Loucy (cell line): ENCODE measurements around the gene KRT74.

Source experiments
- H2AFZ ChIP-seq: fragments of 200-600 bp; sonication (generic); 2 replicates; pipeline ENCODE4 v1.6.0; 2016; ENCODE audit warnings: antibody characterized with exemption, mild to moderate bottlenecking, low read length, moderate library complexity
- H3F3A ChIP-seq: fragments of 200-600 bp; 2 replicates; pipeline ENCODE4 v1.6.0; 2016; ENCODE audit warnings: antibody characterized with exemption, low read depth, mild to moderate bottlenecking
- H3K27me3 ChIP-seq: fragments of 200-600 bp; sonication (generic); 2 replicates; pipeline ENCODE4 v1.6.1; 2014; ENCODE audit warnings: low read length, mild to moderate bottlenecking; ENCODE audit not compliant: insufficient read depth, poor library complexity, severe bottlenecking
- H3K36me3 ChIP-seq: fragments of 200-600 bp; sonication (generic); 2 replicates; pipeline ENCODE4 v1.6.1; 2016; ENCODE audit warnings: low read length; ENCODE audit not compliant: insufficient read depth
- H3K4me1 ChIP-seq: fragments of 200-600 bp; sonication (generic); 2 replicates; pipeline ENCODE4 v1.5.1; 2014; ENCODE audit warnings: low read length, mild to moderate bottlenecking; ENCODE audit not compliant: insufficient read depth, poor library complexity, severe bottlenecking
- H3K4me2 ChIP-seq: fragments of 200-600 bp; sonication (generic); 2 replicates; pipeline ENCODE4 v1.6.0; 2014; ENCODE audit warnings: antibody characterized with exemption, low read length, low read depth, mild to moderate bottlenecking; ENCODE audit not compliant: poor library complexity, severe bottlenecking
- H3K4me3 ChIP-seq: fragments of 200-600 bp; sonication (generic); 2 replicates; pipeline ENCODE4 v1.5.1; 2014; ENCODE audit warnings: low read length, mild to moderate bottlenecking, mixed read lengths; ENCODE audit not compliant: poor library complexity, severe bottlenecking
- H3K79me2 ChIP-seq: fragments of 200-600 bp; sonication (generic); 2 replicates; pipeline ENCODE4 v1.6.1; 2014; ENCODE audit warnings: low read length; ENCODE audit not compliant: insufficient read depth
- H3K9ac ChIP-seq: fragments of 200-600 bp; sonication (generic); 2 replicates; pipeline ENCODE4 v1.6.0; 2014; ENCODE audit warnings: mild to moderate bottlenecking, low read depth, low read length, moderate library complexity; ENCODE audit not compliant: poor library complexity, severe bottlenecking
- H3K9me2 ChIP-seq: fragments of 200-600 bp; sonication (generic); replicated peaks from 2 replicates; pipeline ENCODE4 v1.6.1; 2016; ENCODE audit warnings: low read depth, low read length, mixed read lengths
- H3K9me3 ChIP-seq: fragments of 200-600 bp; sonication (generic); 2 replicates; pipeline ENCODE4 v1.6.1; 2014; ENCODE audit warnings: mild to moderate bottlenecking, antibody characterized with exemption, low read length, low read depth; ENCODE audit not compliant: insufficient read depth
- H4K20me1 ChIP-seq: fragments of 200-600 bp; sonication (generic); 2 replicates; pipeline ENCODE4 v1.6.0; 2014; ENCODE audit warnings: antibody characterized with exemption, low read length, mild to moderate bottlenecking; ENCODE audit not compliant: insufficient read depth, poor library complexity, severe bottlenecking
- EZH2phosphoT487 ChIP-seq: fragments of 200-600 bp; IDR thresholded peaks from 2 replicates; pipeline ENCODE4 v1.6.1; 2018; ENCODE audit warnings: antibody characterized with exemption, mild to moderate bottlenecking, moderate library complexity, borderline replicate concordance
- TF ChIP-seq, protein P1 (sequence below): fragments of 200-600 bp; sonication (generic); conservative IDR thresholded peaks from 2 replicates; pipeline ENCODE4 v1.5.1; 2014; ENCODE audit warnings: mild to moderate bottlenecking, antibody characterized with exemption, low read length

Gene KRT74

DNA sequence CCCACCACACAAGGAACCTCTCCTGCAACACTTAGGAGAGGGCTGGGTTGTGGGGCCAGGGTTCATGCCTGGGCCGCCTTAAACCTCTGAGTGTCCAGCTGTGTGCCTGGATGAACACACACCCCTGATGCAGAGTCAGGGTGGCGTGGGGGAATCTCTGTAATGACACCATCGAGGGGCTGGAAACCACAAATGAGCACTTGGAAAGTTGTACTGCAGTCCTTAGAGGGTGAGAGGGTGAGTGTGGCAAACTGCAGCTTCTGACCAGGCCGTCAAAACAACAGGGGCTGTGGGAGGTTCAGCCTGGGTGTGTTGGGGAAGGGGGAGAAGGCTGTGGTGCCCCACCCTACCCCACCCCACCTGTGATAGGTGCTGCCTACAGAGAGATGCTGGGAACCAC lies 41.0 kb downstream of the KRT74 start:
- Histone ChIP-seq H3K9ac (no peak overlapping the region), H3K4me1 (no peaks in the 10 kb centered on the region), H3K36me3 (no peaks in the 10 kb centered on the region), H4K20me1 (no peaks in the 10 kb centered on the region), H3F3A (no peaks in the 10 kb centered on the region), H2AFZ (no peak overlapping the region), H3K27me3 (no peaks in the 10 kb centered on the region), H3K79me2 (no peaks in the 10 kb centered on the region), H3K4me2 (no peak overlapping the region), H3K9me3 (no peaks in the 10 kb centered on the region), H3K4me3 (no peak overlapping the region), H3K9me2 (no peaks in the 10 kb centered on the region)
- TF ChIP-seq, protein P1, sequence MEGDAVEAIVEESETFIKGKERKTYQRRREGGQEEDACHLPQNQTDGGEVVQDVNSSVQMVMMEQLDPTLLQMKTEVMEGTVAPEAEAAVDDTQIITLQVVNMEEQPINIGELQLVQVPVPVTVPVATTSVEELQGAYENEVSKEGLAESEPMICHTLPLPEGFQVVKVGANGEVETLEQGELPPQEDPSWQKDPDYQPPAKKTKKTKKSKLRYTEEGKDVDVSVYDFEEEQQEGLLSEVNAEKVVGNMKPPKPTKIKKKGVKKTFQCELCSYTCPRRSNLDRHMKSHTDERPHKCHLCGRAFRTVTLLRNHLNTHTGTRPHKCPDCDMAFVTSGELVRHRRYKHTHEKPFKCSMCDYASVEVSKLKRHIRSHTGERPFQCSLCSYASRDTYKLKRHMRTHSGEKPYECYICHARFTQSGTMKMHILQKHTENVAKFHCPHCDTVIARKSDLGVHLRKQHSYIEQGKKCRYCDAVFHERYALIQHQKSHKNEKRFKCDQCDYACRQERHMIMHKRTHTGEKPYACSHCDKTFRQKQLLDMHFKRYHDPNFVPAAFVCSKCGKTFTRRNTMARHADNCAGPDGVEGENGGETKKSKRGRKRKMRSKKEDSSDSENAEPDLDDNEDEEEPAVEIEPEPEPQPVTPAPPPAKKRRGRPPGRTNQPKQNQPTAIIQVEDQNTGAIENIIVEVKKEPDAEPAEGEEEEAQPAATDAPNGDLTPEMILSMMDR = no peak
- no peak for TF ChIP-seq EZH2phosphoT487

DNA sequence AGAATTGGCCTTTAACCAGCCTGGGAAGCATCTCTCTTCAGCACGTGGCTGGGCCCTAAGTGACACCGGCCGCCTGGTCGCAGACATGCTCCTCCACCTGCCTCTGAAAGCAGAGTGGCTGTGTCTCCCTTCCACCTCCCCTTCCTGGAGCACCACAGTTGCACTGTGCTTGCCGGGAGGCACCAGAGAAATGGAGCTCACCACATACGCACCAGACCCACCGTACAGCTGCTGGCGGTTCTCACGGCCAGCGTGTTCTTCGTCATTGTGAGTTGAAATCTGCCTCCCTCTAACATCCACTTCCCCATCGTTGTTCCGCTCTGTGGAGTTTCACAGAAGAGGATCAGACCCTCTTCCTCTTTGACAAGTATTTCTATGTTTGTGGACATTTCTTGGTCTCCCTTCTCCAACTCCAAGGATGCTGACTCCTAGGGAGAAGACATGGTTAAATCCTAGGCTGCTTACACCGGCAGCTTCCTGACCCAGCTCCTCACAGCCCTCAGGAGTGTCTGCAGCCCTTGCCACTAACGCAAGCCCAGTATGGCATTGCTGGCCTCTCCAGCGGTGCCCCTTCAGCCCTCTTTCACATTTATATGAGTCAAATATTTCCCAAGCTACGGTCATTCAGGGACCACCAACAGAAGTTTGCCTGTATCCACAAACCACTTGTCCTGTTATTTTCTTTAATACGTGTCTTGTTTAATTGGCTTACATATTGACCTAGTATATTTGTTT lies 41.9 kb downstream of the KRT74 start:
- H3K79me2 ChIP-seq = no peaks in the 10 kb centered on the region
- no peak overlapping the region for H3K4me2 ChIP-seq

DNA sequence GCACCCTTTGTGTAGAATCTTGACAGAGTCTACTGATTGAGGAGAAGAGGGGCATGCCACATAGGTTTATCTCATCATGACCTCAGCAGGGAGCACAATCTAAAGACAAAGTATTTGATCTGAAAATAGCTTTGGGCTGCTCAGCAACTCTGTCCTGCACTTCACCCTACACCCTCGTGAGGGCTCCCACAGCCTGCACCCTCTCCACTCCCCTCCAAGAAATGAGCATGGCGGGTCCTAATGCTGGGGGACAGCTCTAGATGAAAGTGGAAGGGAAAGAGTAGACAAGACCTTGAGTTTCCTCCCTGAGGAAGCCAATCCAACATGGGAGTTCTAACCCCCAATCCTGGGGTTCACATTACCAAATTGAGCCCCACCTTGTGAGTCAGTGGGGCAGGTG lies 42.7 kb downstream of the KRT74 start:
- TF ChIP-seq, protein P1 = no peak
- TF ChIP-seq EZH2phosphoT487 = no peak
- Histone ChIP-seq H3K4me1 (peaks cover 7% of the 10 kb centered on the region), H2AFZ (no peak overlapping the region), H4K20me1 (no peaks in the 10 kb centered on the region), H3K79me2 (no peaks in the 10 kb centered on the region), H3K9me2 (no peaks in the 10 kb centered on the region), H3F3A (no peaks in the 10 kb centered on the region), H3K27me3 (no peaks in the 10 kb centered on the region), H3K9ac (no peak overlapping the region), H3K4me2 (no peak overlapping the region), H3K36me3 (no peaks in the 10 kb centered on the region), H3K4me3 (no peak overlapping the region), H3K9me3 (no peaks in the 10 kb centered on the region)

More for the DNA sequence above, 41.9 kb downstream of the KRT74 start:
- Histone ChIP-seq H4K20me1 (no peaks in the 10 kb centered on the region), H2AFZ (no peak overlapping the region), H3K36me3 (no peaks in the 10 kb centered on the region), H3K4me1 (peaks cover 4% of the 10 kb centered on the region), H3K9me3 (no peaks in the 10 kb centered on the region), H3K4me3 (no peak overlapping the region), H3K9me2 (no peaks in the 10 kb centered on the region), H3F3A (no peaks in the 10 kb centered on the region), H3K27me3 (no peaks in the 10 kb centered on the region), H3K9ac (no peak overlapping the region)
- no peak for TF ChIP-seq EZH2phosphoT487
- TF ChIP-seq, protein P1 = no peak
